CD4-positive, alpha-beta T cell (primary cell): ENCODE results near the gene HIPK1. TPM values are rescaled to one million over a fixed set of nuclear protein-coding genes. Genes with fewer than 3 reads are reported as not detected.

ENCODE experiments used
- ATAC-seq: fragments of 200-7000 bp; cut with Tn5 transposase; one replicate; pipeline ENCODE4 v1.10.0; 2022; ENCODE audit warnings: mild to moderate bottlenecking; ENCODE audit not compliant: poor library complexity
- CTCF ChIA-PET: fragments of 350-600 bp; sonication (Branson Sonifier 250); formaldehyde crosslinking; loops from one replicate; lab custom pipeline; 2021; ENCODE audit warnings: antibody characterized with exemption, inconsistent platforms; lab: Charles Lee
- POLR2A ChIA-PET: fragments of 350-600 bp; sonication (Branson Sonifier 250); formaldehyde crosslinking; loops from one replicate; lab custom pipeline; 2021; ENCODE audit warnings: antibody characterized with exemption, inconsistent platforms; lab: Charles Lee
- DNase-seq, 14 experiments: peaks; one replicate each; pipeline ENCODE4 v3.0.0-alpha.2; 2013 to 2020; ENCODE audit warnings: mixed read lengths in 2 of 14
- H3K27ac ChIP-seq, 2 donors: one replicate each; pipeline versions ENCODE4 v1.5.1 to v1.7.0; 2013; ENCODE audit warnings: low read length in 2 of 2, low read depth in 1 of 2, mild to moderate bottlenecking in 1 of 2
- H3K27me3 ChIP-seq, 2 experiments: 1 replicate in 1 of 2; 2 replicates in 1 of 2; pipeline versions ENCODE4 v1.6.1 to v1.7.0; 2013; ENCODE audit warnings: low read length in 2 of 2, control low read depth in 1 of 2, mild to moderate bottlenecking in 1 of 2, moderate library complexity in 1 of 2; ENCODE audit not compliant: insufficient read depth in 2 of 2, control insufficient read depth in 1 of 2
- H3K36me3 ChIP-seq: one replicate; pipeline ENCODE4 v1.6.1; 2013; ENCODE audit warnings: low read length, control low read depth; ENCODE audit not compliant: insufficient read depth
- H3K4me1 ChIP-seq: one replicate; pipeline ENCODE4 v1.6.1; 2013; ENCODE audit warnings: low read length, control low read depth; ENCODE audit not compliant: insufficient read depth
- H3K4me3 ChIP-seq: one replicate; pipeline ENCODE4 v1.5.1; 2013; ENCODE audit warnings: mild to moderate bottlenecking, low read length, moderate library complexity
- H3K9me3 ChIP-seq, 2 experiments: 1 replicate in 1 of 2; 2 replicates in 1 of 2; pipeline versions ENCODE4 v1.6.1 to v1.7.0; 2013; ENCODE audit warnings: low read length in 2 of 2, mild to moderate bottlenecking in 2 of 2, control low read depth in 1 of 2, moderate library complexity in 1 of 2; ENCODE audit not compliant: control insufficient read depth in 1 of 2, insufficient read depth in 1 of 2
- H3K27ac Mint-ChIP-seq: one replicate; pipeline ENCODE4 v1.8.0; 2020; ENCODE audit warnings: mixed read lengths
- H3K27me3 Mint-ChIP-seq: one replicate; pipeline ENCODE4 v1.8.0; 2021; ENCODE audit warnings: mixed read lengths
- H3K36me3 Mint-ChIP-seq: one replicate; pipeline ENCODE4 v1.8.0; 2021; ENCODE audit warnings: low read depth, mixed read lengths
- H3K4me1 Mint-ChIP-seq: one replicate; pipeline ENCODE4 v1.8.0; 2021; ENCODE audit warnings: low read depth, mixed read lengths
- H3K4me3 Mint-ChIP-seq: one replicate; pipeline ENCODE4 v1.8.0; 2020; ENCODE audit warnings: mild to moderate bottlenecking, mixed read lengths
- H3K9me3 Mint-ChIP-seq: one replicate; pipeline ENCODE4 v1.8.0; 2020; ENCODE audit warnings: mixed read lengths
- intact Hi-C, 2 experiments: fragments of 100-400 bp; cut with DNase I in 1 of 2; cut with micrococcal nuclease in 1 of 2; formaldehyde crosslinking; loops; one replicate each; pipeline versions ENCODE4 v1.15.1 to v1.9.0; 2023 to 2025; cut with DNase I, micrococcal nuclease
- total RNA-seq, 174 experiments: library from RNA in 2 of 174; stranded (reverse) in 2 of 174; gene quantifications; one replicate each; pipeline ENCODE4 v1.2.3 and lab custom pipeline; 2021 to 2026
- TF ChIP-seq, protein P1 (sequence below): fragments of 200-600 bp; IDR thresholded peaks from one replicate; pipeline ENCODE4 v1.8.0; 2022; ENCODE audit warnings: antibody characterized with exemption, mild to moderate bottlenecking

HIPK1 gene
- total RNA-seq, 2 experiments from 2014 or later = 245 to 251 TPM

DNA sequence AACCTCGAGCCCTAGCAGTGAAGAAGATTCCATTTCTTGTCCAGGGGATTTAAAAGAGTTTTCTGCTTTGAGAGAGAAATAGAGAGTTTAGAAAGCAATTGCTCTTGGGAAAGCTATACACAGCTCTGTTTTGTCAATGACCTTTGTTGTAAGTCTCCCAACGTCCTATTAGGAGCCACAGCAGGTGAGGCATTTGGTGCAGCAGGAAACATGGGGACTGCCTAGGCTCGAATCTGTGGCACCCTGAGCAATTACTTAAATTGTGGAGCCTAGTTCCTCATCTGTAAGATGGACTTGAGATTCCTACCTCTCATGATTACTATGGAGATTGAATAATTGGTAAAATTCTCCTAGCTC, 15.8 kb upstream of the HIPK1 start:
- H3K36me3 ChIP-seq = peaks cover 35% of the 10 kb centered on the region
- no peaks in the 10 kb centered on the region for H3K9me3 ChIP-seq
- H3K36me3 Mint-ChIP-seq = peaks cover 37% of the 10 kb centered on the region
- H3K27me3 Mint-ChIP-seq = no peaks in the 10 kb centered on the region
- H3K4me1 Mint-ChIP-seq = no peaks in the 10 kb centered on the region
- ATAC-seq = no peak
- H3K9me3 Mint-ChIP-seq = no peaks in the 10 kb centered on the region
- H3K27ac Mint-ChIP-seq = no peak overlapping the region
- TF ChIP-seq, protein P1, sequence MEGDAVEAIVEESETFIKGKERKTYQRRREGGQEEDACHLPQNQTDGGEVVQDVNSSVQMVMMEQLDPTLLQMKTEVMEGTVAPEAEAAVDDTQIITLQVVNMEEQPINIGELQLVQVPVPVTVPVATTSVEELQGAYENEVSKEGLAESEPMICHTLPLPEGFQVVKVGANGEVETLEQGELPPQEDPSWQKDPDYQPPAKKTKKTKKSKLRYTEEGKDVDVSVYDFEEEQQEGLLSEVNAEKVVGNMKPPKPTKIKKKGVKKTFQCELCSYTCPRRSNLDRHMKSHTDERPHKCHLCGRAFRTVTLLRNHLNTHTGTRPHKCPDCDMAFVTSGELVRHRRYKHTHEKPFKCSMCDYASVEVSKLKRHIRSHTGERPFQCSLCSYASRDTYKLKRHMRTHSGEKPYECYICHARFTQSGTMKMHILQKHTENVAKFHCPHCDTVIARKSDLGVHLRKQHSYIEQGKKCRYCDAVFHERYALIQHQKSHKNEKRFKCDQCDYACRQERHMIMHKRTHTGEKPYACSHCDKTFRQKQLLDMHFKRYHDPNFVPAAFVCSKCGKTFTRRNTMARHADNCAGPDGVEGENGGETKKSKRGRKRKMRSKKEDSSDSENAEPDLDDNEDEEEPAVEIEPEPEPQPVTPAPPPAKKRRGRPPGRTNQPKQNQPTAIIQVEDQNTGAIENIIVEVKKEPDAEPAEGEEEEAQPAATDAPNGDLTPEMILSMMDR = no peak
- H3K4me3 ChIP-seq = no peak overlapping the region
- intact Hi-C loops = no loop called here
- H3K4me3 Mint-ChIP-seq = no peak overlapping the region
- no peak overlapping the region for H3K27ac ChIP-seq
- POLR2A ChIA-PET = interaction anchor here (1.0 to 2.0 kb wide), 2 partner anchors 9 to 16 kb away, joined by 3 to 7 read pairs; partner anchors contain the start of genes AP4B1 and HIPK1
- CTCF ChIA-PET = interaction anchor here (1.1 kb wide), 1 partner anchor 16 kb away, joined by 4 read pairs; the partner anchor contains the start of gene HIPK1
- H3K4me1 ChIP-seq = no peaks in the 10 kb centered on the region
- H3K27me3 ChIP-seq = peaks cover 0 to 2% of the 10 kb centered on the region in 2 experiments
- no peak for DNase-seq

DNA sequence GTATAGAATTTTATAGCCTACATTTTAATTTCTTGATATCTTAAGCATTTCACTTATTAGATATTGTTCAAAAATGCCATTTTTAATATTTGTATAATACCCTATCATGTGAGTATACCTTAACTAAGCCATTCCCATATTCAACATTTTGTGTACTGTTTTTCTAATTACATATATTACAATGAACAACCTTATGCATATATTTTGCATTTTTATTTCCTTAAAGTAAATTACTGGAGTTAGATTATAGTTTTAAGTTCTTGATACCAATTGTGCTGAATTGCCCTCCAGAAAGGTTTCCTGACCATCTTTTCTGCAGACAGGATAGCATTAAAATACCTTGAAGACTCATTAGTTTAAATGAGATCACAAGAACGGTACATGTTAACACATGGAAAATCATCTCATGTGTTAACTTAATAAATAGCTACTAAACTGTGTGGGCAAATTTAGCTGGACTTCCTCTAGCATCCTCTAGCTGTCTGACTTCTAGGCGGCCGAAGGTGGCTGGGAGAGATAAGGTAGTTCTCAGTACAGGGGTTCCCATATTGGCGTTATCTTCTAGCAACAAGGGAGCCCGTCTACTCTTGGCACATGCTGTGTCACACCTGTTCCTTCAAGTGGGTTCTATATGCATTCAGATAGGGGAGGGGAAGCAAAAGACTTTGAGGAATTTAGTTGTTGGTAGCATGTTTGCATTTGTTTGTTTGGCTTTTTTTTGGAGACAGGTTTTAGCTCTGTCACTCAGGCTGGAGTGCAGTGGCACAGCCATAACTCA, 15.0 kb upstream of the HIPK1 start:
- ChIA-PET CTCF (interaction anchor here (0.7 kb wide), 1 partner anchor 57 kb away, joined by 3 read pairs; no protein-coding TSS in a partner anchor), POLR2A (interaction anchor here (2.0 kb wide), 1 partner anchor 15 kb away, joined by 7 read pairs; the partner anchor contains the start of gene HIPK1)
- Mint-ChIP-seq H3K4me3 (no peak overlapping the region), H3K27me3 (no peaks in the 10 kb centered on the region), H3K9me3 (no peaks in the 10 kb centered on the region), H3K36me3 (peaks cover 30% of the 10 kb centered on the region), H3K4me1 (no peaks in the 10 kb centered on the region), H3K27ac (no peak overlapping the region)
- Histone ChIP-seq H3K27me3 (peaks cover 0 to 2% of the 10 kb centered on the region in 2 experiments), H3K9me3 (no peaks in the 10 kb centered on the region), H3K4me3 (no peak overlapping the region), H3K27ac (no peak overlapping the region), H3K4me1 (no peaks in the 10 kb centered on the region), H3K36me3 (peaks cover 28% of the 10 kb centered on the region)
- DNase-seq (no peak), ATAC-seq (no peak)
- intact Hi-C loops = no loop called here
- TF ChIP-seq, protein P1 = no peak

DNA sequence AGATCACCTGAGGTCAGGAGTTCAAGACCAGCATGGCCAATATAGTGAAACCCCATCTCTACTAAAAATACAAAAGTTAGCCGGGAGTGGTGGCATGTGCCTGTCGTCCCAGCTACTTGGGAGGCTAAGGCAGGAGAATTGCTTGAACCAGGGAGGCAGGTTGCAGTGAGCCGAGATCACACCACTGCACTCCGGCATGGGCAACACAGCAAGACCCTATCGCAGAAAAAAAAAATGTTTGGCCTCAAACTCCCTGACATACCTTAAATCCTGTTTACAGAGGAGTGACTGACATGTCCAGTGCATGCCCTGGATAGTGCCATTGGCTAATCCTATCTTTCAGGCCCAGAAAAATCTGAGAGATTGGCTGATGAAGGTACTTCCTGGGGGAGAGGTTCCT, 12.2 kb upstream of the HIPK1 start:
- Mint-ChIP-seq H3K36me3 (peaks cover 9% of the 10 kb centered on the region), H3K4me3 (no peak overlapping the region), H3K27ac (no peak overlapping the region), H3K9me3 (no peaks in the 10 kb centered on the region), H3K27me3 (peaks cover 6% of the 10 kb centered on the region), H3K4me1 (no peaks in the 10 kb centered on the region)
- Histone ChIP-seq H3K9me3 (no peaks in the 10 kb centered on the region), H3K27me3 (peaks cover 0 to 2% of the 10 kb centered on the region in 2 experiments), H3K27ac (no peak overlapping the region), H3K4me3 (no peak overlapping the region), H3K4me1 (no peaks in the 10 kb centered on the region), H3K36me3 (peaks cover 6% of the 10 kb centered on the region)
- TF ChIP-seq, protein P1 = no peak
- DNase-seq (no peak), ATAC-seq (no peak)
- POLR2A ChIA-PET = no interaction called here
- CTCF ChIA-PET = no interaction called here
- intact Hi-C loops = no loop called here
